Lower leg skin (tissue), 4 donors: Measurements from ENCODE around the gene FDXR. TPM values are rescaled to one million over a fixed set of nuclear protein-coding genes. Genes with fewer than 3 reads are reported as not detected.

ENCODE experiments used
- DNase-seq, 2 donors: peaks; one replicate each; pipeline ENCODE4 v3.0.0-alpha.2; 2019; ENCODE audit warnings: low spot score in 2 of 2
- H3K4me3 ChIP-seq: fragments of 200-600 bp; sonication (generic); 2 replicates; pipeline ENCODE4 v1.5.1; 2017; ENCODE audit warnings: mild to moderate bottlenecking, low read depth; ENCODE audit not compliant: poor library complexity, severe bottlenecking
- POLR2A ChIP-seq, 2 donors: fragments of 450-650 bp; IDR thresholded peaks; one replicate each; pipeline ENCODE4 v1.6.1; 2016 to 2017; ENCODE audit warnings: antibody characterized with exemption in 2 of 2, mild to moderate bottlenecking in 1 of 2, moderate library complexity in 1 of 2
- WGBS, 2 donors: methylation state at CpG; one replicate each; pipeline ENCODE4 v1.1.5; 2018; 5-methylcytosine and 5-hydroxymethylcytosine counted together
- intact Hi-C: fragments of 100-400 bp; cut with DNase I; formaldehyde crosslinking; loops from one replicate; pipeline ENCODE4 v1.15.0; 2023; ENCODE audit warnings: low total_unique reads
- total RNA-seq, 4 donors: library from RNA; depleted of rRNA; stranded (reverse); fragments of >200 nt; gene quantifications; one replicate each; pipeline ENCODE4 v1.1.0, GENCODE V29; 2016
- TF ChIP-seq, protein P1 (sequence below), 3 donors: fragments of 450-650 bp; IDR thresholded peaks; one replicate each; pipeline ENCODE4 v1.5.1; 2016; ENCODE audit warnings: antibody characterized with exemption in 3 of 3, mild to moderate bottlenecking in 3 of 3, moderate library complexity in 2 of 3

Gene FDXR
- total RNA-seq, 4 donors from 2014 or later, result 21.9 to 28.0 (median 24.6) TPM

DNA sequence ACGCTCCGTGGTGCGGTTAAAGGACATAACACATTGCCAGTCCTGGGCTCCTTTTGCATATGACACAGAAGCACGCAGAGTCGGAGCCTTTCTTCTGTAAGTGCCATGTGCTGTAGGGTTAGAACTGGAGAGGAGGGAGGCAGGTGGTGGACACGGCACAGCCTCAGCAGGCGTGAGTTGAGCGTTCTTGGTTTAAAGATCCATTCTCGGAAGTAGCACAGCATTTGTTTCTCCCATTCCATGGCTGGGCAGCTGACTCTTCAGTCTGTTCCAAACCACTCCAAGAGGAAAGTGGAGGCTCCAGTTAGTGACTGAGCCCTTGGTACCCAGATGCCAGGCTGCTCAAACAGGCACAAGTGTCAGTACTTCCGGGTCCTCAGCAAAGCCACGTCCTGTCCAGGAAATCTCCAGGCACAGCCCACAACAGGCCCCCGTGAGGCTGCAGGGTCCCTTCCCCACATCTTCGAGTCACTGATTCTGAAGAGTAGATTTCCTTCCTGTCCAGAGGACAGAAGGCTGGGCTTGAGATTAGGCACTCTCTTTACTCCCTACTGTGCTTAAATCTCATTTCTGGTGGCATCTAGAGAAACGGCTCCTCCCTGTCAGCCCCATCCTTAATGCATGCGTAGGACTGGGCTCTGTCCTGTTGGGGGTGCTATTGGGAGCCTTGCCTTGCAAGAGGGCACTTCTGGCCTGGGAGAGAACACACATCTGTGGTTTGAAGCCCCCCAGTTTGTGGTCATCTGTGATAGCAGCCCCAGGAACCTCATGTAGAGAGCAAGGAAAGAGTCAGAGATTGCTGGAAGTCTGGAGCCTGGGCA, 57.0 kb downstream of the FDXR start:
- no peak overlapping the region for H3K4me3 ChIP-seq
- TF ChIP-seq, protein P1, sequence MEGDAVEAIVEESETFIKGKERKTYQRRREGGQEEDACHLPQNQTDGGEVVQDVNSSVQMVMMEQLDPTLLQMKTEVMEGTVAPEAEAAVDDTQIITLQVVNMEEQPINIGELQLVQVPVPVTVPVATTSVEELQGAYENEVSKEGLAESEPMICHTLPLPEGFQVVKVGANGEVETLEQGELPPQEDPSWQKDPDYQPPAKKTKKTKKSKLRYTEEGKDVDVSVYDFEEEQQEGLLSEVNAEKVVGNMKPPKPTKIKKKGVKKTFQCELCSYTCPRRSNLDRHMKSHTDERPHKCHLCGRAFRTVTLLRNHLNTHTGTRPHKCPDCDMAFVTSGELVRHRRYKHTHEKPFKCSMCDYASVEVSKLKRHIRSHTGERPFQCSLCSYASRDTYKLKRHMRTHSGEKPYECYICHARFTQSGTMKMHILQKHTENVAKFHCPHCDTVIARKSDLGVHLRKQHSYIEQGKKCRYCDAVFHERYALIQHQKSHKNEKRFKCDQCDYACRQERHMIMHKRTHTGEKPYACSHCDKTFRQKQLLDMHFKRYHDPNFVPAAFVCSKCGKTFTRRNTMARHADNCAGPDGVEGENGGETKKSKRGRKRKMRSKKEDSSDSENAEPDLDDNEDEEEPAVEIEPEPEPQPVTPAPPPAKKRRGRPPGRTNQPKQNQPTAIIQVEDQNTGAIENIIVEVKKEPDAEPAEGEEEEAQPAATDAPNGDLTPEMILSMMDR (IDR thresholded peaks at IDR 0.05), result no peak
- no peak for TF ChIP-seq POLR2A (IDR thresholded peaks at IDR 0.05)
- 88 to 91% methylated on average over 15 of the region's 15 CpGs for WGBS, 2 donors
- no peak for DNase-seq
- intact Hi-C loops, result no loop called here

GRCh38 chr17:74815067-74815466, 57.7 kb downstream of the FDXR start:
- DNase-seq, result no peak
- no peak overlapping the region for H3K4me3 ChIP-seq
- TF ChIP-seq, protein P1 (IDR thresholded peaks at IDR 0.05), result no peak
- no peak for TF ChIP-seq POLR2A (IDR thresholded peaks at IDR 0.05)
- intact Hi-C loops, result no loop called here
- WGBS, 2 donors, result 94 to 97% methylated on average over 7 of the region's 7 CpGs

- no peak overlapping the region for H3K4me3 ChIP-seq
- WGBS, 2 donors, result 81 to 85% methylated on average over 5 of the region's 5 CpGs
- no peak for DNase-seq
- TF ChIP-seq, protein P1 (IDR thresholded peaks at IDR 0.05), result no peak
- TF ChIP-seq POLR2A (IDR thresholded peaks at IDR 0.05), result no peak
- intact Hi-C loops, result no loop called here
These were observed 58.3 kb downstream of the FDXR start for GRCh38 chr17:74814453-74814852.

Other genes starting within 250 kb of the FDXR start
- gene CD300E, start 249.3 kb downstream of the FDXR start, total RNA-seq, result under 1 TPM in 2 of 4 donors, not detected in 2; 0.37 to 0.45 TPM
- gene CD300LF, start 160.1 kb downstream of the FDXR start, total RNA-seq, result under 1 TPM in 2 of 4 donors, not detected in 2; 0.13 to 0.27 TPM
- gene RAB37, start 135.7 kb downstream of the FDXR start, total RNA-seq, result 1 to 10 TPM in 1 of 4 donors, under 1 TPM in 1, not detected in 2; 0.57 to 1.7 TPM
- 10 to 100 TPM; 47.6 to 67.7 (median 58.6) TPM for gene NHERF1, start 124.4 kb downstream of the FDXR start, total RNA-seq
- 10 to 100 TPM; 14.3 to 26.6 (median 18.1) TPM for gene NAT9, start 96.6 kb downstream of the FDXR start, total RNA-seq
- gene GRIN2C, start 13.1 kb downstream of the FDXR start, total RNA-seq, result under 1 TPM in 2 of 4 donors, not detected in 2; 0.49 to 0.55 TPM
- gene FADS6, start 20.6 kb upstream of the FDXR start, total RNA-seq, result 10 to 100 TPM in 1 of 4 donors, 1 to 10 TPM in 3; 4.9 to 19.9 (median 6.8) TPM
- gene USH1G, start 50.3 kb upstream of the FDXR start, total RNA-seq, result 1 to 10 TPM in 3 of 4 donors, under 1 TPM in 1; 0.67 to 2.6 (median 2.1) TPM
- not detected for gene OTOP2, start 51.3 kb upstream of the FDXR start, total RNA-seq
- 1 to 10 TPM in 2 of 4 donors, under 1 TPM in 1, not detected in 1; 0.64 to 2.3 (median 1.1) TPM for gene OTOP3, start 62.9 kb upstream of the FDXR start, total RNA-seq
- 10 to 100 TPM in 1 of 4 donors, 1 to 10 TPM in 3; 2.9 to 11.6 (median 6.2) TPM for gene HID1, start 99.8 kb upstream of the FDXR start, total RNA-seq
- gene CDR2L, start 114.6 kb upstream of the FDXR start, total RNA-seq, result 1 to 10 TPM; 4.5 to 9.8 (median 5.3) TPM
- 10 to 100 TPM; 48.6 to 76.4 (median 58.8) TPM for gene MRPL58, start 139.7 kb upstream of the FDXR start, total RNA-seq
- gene ATP5PD, start 174.0 kb upstream of the FDXR start, total RNA-seq, result 100 to 1,000 TPM; 212 to 298 (median 249) TPM
- 10 to 100 TPM; 22.5 to 38.3 (median 28.6) TPM for gene KCTD2, start 174.2 kb upstream of the FDXR start, total RNA-seq
- gene SLC16A5, start 215.0 kb upstream of the FDXR start, total RNA-seq, result 100 to 1,000 TPM in 1 of 4 donors, 10 to 100 TPM in 3; 41.1 to 101 (median 62.6) TPM
- gene ARMC7, start 237.0 kb upstream of the FDXR start, total RNA-seq, result 10 to 100 TPM; 10.6 to 14.7 (median 11.9) TPM